NOMO-1 treated with dmso at 0.1 percent for 144 hours (cell line): Measurements from ENCODE around the gene EPB41L2.

Experiments used
- DNase-seq: peaks from one replicate; lab custom pipeline; 2025; ENCODE audit not compliant: unreplicated experiment; lab: John Stamatoyannopoulos, UW

EPB41L2 gene

DNA sequence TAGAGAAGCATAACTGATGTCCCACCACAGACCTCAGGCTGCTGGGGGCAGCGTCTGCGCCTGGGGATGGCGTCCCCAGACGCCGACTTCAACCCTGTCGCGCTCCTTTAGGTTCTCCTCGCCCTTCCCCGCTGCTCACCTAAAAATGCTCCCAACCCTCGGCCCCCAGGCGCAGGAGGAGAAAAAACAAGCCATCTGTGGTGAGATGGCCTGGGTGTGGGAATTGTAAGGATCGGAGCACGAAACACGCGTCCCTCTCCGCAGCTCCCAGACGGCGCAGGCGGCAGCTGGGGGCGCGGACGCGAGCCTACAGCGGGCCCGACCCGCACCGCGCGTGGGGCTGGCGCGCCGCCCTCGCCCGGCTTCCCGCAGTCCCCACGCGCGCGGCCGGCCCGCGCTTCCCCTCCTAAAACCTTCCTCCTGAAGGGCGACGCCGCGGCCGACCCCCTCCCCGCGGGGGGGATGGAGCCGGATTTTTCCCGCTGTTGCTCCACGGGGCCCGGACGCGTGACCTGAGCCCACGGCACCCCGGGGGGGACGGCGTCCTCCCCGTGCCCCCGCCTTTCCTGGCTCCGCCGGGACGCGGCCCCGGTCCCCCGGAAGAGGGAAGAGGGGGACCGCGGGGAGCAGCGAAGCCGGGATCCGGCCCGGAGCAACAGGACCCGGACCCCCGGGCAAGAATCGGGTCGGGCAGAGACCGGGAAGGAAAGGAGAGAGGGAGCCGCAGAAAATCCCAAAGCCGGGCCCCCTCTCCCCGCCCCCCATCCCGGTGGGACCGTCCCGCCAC, 611 bp downstream of the EPB41L2 start:
- no peak for DNase-seq

DNA sequence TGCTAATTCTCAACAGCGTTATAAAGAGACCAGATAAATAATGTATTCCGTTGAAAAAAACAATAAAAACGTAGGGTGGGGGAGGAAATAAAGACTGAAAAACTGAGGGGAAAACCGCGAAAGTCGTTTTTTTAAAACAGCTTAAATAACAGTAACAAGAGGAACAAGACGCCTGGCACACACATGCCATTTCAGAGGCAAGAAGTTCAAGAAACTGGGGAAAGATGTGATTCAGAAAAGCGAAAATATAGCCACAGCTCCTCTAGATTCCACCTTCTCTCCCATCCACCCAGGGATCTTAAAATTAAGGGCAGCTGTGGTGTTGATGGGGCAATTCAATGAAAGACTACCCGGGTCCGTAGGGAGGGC, 1.3 kb downstream of the EPB41L2 start:
- no peak for DNase-seq

DNA sequence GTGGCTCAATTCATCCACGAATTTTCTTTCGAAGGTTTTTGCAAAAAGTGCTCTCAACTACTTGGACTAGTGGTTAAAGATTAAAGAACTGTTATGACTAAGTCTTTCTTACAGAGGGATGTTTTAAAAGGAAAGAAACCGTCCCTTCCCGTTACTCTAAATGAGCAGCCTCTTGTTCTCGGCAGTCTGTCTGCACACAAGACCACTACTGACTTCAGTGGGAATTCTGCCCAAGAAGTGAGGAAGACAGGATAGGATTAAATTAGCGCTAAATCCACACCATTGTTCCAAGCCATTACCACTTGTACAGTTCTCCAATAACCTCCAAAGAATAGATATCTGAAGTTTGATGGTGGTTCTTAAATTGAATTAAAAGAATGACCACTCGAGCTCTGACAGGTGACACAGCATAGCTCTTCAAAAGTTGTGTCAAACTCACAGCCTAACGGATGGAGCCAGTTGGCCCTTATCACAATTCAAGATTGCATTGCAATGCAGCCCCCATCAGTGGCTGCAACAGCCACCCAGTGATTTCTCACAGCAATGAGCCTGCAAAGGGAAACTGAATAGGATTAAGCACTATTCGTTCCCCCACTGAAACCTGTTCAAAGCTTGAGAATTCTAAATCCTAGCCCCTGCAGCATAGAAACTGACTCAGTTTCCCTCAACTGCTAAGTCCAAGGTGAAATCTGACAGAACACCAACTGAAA, 1.8 kb downstream of the EPB41L2 start:
- DNase-seq: no peak

DNA sequence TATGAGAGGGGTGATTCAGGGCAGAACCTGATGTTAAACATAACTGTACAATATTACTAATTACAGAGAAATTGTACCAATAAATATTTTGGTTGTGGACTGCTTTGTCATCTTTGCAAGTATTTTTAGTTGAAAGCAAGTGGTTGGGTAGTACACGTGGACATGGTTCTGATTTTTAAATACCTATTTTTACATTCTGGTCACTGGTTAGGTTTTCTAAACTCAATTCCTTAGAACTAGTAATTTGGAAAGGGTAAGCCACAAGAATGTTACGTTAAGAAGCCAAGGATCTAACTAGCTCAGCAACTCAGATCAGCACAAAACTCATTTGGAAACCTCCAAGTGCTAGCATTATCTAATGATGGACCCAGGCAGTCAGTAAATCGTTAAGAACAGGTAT, 2.7 kb downstream of the EPB41L2 start:
- no peak for DNase-seq

DNA sequence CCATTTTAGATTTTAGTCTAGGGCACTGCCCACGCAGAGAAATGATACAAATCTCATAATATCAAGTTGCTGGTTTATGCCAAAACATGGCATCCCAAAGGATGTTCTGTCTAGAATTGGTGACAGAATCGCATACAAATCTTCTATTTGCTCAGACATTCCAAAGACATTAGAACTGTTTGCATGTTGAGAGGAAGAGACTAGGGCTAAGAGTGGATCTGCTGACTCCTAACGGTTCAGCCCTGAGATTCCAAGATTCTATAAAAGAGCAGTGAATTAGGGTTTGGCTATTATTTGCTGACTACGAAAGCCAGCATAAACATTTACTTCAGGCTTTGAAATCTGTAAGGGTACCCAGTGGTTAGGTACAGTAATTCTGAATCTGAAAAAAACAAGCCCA, 3.6 kb downstream of the EPB41L2 start:
- DNase-seq: no peak

DNA sequence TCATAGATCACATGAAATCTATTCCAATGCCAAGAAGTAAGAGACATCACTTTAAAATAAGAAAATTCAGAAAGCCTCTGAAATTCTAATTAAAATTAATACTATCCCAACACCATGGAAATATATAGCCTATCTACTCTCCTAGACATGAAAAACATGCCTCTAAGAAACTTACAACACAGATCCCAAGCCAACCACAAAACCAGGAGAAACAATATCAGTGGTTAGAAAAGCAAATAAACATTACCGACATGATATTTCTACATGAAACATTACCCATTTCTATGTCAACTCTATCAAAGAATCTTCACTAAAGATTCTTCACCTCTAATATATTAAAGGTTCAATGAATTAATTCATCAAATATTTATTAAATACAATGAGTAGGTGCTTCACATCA, 4.8 kb downstream of the EPB41L2 start:
- DNase-seq: no peak

DNA sequence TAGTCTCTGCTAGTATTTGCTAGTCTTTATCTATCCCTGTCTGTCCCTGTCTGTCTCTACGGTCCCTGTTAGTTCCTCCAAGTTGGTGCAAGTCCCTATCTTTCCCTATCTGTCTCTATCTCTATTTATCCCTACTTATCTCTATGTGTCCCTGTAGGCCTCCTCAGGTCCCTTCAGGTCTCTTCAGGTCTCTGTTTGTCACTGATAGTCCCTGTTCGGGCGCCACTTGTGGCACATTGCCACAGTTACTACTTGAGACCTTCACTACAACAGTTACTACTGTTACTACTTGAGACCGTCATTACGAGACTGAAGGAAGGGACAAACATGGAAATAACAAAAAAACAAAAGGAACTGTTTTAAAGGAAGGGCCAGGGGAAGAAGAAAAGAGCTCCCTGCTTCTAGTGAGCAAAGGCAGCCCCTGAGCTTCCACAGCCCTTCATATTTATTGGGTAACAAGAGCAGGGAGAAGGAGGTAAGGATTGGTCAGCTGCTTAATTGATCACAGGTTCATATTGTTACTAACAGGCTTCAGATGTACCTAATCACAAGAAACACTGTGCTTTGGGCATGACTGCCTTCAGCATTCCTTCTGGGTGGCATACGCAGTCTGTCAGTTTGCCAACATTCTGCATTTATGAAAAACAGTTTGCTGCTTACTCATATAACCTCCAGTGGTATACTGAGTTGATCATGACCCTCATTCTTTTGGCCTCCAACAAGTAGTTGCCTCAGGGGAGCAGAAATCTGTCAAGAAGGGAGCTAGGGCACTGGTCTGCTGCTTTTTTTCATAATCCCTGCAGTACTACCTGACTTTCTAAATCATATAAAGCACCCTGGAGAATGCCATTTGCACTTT, 8.4 kb downstream of the EPB41L2 start:
- DNase-seq: no peak

DNA sequence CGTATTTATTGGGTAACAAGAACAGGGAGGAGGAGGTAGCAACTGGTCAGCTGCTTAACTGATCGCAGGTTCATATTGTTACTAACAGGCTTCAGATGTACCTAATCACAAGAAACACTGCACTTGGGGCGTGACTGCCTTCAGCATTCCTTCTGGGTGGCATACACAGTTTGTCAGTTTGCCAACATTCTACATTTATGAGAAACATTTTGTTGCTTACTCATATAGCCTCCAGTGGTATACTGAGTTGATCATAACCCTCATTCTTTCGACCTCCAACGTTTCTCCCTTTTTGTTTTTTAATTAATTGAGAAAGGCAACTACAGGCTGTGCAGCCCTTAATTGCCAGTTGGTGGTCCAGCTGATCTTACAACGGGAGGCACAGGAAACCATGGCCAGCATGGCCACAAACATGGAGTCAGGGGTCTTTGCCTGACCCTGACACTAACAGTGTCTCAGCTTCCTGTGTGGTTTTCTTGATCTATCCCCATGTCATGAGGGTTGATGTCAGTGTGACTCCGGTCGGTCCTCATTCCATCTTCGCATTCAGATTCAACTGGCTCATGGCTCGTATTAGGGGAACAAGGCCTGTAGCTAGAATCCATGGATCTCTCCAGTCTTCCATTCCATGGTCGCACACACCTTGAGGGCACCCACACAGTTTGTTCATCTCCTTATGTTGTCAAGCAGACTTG, 9.4 kb downstream of the EPB41L2 start:
- DNase-seq: no peak

DNA sequence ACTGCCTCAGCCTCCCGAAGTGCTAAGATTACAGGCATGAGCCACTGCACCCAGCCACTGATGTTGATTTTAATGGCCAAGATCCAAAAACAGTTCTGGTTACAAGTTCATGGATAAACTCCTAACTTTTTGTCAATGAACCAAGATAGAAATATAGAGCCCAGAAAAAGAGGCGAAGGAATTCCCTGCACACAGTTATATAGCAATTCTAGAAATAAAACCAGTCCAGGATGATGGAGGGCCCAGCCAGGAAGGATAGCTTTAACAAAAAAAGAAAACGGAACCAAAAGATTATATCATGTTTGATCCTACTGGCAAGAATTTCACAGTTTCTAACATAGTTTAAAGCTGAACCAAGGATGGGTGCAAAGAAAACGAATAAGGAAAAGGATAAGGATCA, 10.9 kb downstream of the EPB41L2 start:
- no peak for DNase-seq

DNA sequence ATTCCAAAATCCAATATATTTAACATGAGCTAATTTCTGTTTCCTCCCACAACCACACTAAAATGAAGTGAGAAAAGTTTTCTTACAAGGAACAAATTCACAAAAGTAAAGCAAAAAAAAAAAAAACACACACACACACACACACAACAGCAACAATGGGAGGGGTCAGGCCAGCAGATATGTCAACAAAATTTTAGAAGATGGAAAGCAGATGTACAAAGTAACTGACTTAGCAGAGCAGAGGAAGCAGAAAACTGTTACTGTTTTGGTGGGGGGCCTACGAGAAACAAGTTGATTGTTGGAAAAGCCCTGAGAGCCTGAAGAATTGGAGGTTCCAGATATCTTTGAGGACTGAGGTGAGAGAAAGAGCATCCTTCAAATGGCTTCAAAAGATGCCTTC, 11.7 kb downstream of the EPB41L2 start:
- DNase-seq: no peak

DNA sequence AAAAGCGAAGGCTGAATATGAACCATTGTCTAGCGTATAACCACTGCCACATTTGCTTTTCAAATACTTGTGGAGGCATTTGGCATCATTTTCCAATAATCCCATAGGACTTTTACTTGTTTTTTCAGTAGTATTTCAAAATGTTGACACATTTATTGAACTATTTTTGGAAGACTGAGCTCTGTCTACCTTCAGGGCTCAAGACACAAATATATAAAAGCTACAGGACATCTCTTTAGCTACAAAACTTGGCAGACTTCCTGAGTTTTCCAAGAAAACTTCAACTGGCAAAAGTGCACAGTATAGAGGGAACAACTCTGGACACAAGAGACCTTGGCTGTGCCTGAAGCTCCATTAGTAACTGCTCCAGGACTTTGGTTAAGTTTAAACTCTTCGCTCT, 13.4 kb downstream of the EPB41L2 start:
- DNase-seq: no peak

DNA sequence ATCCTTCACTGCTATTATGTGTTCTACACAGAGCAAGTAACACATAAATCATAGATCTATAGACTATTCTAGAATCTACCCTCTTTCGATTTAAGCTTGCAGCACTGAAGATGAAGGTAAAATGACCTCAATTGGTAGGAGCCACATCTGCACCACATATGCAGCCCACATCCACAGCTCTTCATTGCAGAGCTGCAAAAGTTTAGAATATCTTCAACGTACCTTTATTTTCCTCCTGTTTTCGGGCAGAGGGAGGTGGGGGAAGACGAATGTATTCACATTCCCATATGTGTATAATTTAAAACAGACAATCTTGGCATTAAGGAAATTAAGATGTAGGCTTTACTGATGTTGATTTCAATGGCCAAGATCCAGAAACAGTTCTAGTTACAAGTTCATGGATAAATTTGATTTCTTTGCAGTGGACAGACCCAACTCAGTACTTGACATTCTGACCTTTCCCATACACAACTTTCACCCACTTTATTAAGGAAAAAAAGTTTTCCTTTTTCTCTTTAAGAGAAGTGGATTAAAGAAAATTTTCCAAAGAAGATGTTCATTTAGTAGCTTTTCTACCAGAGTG, 14.0 kb downstream of the EPB41L2 start:
- DNase-seq: no peak

DNA sequence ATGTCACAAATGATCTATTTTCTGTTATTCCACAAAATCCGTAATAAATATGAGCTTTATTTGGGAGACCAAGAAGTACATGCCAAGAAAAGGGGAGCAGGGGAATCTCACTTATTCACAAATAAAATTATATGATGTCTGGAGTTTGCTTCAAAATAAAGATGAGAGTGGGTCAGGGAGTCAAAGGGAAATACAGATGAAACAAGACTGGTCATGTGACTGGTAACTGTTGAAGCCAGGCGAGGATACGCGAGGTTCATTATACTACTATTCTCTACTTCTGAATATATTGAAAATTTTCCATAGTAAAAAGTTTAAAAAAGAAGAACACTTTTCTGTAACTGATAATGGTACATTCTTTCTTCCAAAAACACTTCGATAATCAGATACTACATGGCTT, 14.6 kb downstream of the EPB41L2 start:
- DNase-seq: no peak

DNA sequence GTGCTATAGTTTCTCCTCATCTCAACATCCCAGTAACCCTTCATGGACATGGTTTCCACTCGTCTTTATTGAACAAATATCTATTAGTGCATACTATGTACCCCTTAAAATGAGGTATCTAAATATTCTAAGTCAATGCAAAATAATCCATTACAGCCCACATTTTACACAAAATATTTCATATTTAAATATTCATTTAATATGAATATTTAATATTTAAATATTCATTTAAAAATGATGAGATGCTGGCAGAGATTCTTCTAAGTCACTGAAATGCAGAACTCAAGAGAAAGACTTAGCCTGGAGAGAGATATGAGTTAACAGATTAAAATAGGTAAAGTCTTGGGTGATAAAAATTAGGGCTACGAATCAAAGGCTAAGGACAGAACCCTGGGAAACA, 17.9 kb downstream of the EPB41L2 start:
- DNase-seq: no peak

DNA sequence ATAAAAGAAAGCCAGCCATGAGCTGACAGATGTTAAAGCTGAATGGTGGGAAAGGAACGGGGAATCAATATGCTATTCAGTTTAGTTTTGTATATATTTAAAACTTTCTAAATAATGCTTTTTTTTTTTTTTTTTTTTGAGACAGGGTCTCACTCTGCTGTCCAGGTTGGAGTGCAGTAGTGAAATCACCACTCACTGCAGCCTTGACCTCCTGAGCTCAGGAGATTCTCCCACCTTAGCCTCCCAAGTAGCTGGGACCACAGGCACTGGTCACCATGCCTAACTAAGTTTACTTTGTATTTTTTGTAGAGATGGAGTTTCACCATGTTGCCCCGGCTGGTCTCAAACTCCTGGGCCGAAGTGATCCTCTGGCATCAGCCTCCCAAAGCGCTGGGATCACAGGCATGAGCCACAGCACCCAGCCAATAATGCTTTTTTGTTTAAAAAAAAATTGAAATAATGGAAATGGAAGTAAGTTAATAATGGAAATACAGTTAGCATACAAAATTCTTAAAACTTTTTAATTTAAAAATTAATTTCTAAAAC, 19.1 kb downstream of the EPB41L2 start:
- DNase-seq: no peak

DNA sequence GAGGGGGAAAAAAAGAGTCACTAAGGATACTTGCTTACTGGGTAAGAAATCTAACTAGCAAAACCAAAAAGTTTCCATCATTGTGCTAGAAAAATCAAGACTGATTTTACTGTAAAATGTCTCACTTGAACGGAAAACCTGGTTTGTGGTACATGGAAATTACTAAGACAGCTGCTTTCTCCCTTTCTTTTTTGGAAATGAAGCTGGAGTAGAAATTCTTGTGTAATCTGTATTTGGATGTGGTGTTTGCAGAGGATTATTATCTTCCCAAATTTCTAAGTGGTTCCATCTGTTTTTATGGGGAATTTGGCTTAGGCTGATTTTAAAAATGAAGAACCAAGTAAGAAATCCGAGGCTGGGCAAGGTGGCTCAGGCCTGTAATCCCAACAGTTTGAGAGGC, 20.4 kb downstream of the EPB41L2 start:
- DNase-seq: no peak

DNA sequence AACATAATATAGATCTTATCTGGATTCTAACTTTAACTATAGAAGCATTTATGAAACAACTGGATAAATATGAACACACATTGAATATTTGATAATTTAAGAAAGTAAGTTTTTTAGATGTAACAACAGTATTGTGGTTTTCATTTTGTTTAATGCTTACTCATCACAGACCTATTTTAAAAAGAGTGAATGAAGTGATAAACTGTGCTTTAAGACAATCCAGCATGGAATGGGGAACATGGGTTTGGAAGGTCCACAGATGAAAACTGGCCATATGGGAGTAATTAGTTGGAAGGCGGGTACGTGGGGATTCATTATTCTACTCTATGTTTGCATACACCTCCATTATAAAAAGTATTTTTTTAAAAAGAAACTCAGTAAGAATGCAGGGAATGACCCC, 21.2 kb downstream of the EPB41L2 start:
- DNase-seq: no peak

DNA sequence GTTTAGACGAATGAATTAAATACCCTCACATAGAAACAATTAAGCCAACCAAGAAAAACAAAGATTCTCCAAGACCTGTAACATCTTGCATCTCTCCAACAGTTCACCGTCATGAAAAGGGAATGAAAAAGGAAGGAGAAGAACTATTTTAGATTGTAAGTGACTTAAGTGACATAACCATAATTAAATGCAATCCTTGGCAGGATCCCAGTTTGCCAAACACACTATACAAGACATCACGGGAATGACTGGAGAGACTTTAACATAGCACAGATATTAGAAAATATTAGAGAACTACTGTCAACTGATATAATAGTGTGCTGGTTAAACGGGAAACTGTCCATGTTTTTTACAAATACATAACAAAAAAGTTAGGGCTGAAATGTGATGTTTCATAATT, 22.2 kb downstream of the EPB41L2 start:
- DNase-seq: no peak

DNA sequence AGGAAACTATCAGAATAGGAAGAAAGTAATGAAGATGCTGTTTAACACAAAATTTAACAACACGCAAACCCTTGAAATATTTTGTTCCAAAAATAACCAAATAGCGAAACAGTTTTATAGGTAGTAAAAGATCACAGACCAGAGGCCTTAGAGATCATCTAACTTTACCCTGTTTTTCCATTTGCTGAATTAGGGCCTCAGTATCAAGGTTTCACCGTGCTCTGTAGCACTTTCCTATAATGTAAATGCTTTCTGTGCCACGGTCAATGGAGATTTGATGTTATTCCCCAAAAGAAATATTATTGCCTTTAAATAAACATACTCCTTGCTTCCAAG, 23.7 kb downstream of the EPB41L2 start:
- no peak for DNase-seq

DNA sequence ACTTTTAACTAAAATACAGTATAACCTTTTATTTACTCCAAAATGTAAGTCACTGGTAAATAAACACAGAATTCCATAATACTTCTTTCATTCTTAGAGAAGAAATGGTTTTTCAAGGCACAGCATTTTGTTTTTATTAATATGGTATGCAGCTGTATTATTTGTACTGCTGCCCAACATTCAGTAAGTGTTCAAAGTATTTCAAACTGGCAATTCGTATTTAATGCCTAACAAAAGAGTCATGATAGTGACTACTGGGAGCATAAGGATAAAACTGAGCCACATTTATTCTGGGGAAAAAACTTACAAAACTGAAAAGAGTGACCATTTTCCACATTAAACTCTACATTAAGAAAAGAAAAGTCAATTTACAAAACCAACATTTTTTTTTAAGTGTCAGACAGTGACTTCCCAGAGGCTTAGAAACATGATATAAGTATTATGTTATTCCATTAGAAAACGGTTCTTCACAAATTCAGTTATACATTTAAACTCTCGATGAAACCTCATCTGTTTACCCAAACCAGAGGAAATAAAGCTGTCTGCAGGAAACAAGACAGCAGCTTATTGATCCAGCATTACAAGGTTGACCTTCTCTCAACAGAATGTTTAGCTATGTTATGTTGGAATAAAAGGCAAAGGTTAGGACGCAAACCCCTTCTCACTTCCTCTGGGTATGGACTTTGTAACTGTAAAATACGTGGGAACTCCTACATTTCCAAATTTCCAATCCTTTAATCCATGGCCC, 24.3 kb downstream of the EPB41L2 start:
- no peak for DNase-seq
